ENCODE data around the gene MTHFSD. TPM values are rescaled to one million over a fixed set of nuclear protein-coding genes. Genes with fewer than 3 reads are reported as not detected.

The MTHFSD gene
- total RNA-seq, 1 donor from 2014 or later: 12.2 TPM

- no peak for DNase-seq (ENCODE audit: low spot score)
- intact Hi-C loops (cut with DNase I): no loop called here
Measured at GRCh38 chr16:86498155-86498670, 56.8 kb downstream of the MTHFSD start.

GRCh38 chr16:86497551-86498021, 57.4 kb downstream of the MTHFSD start:
- intact Hi-C loops (cut with DNase I): no loop called here
- no peak for DNase-seq (ENCODE audit: low spot score)

- no peak for DNase-seq (ENCODE audit: low spot score)
- intact Hi-C loops (cut with DNase I): no loop called here
Measured at GRCh38 chr16:86496929-86497461, 58.0 kb downstream of the MTHFSD start.

GRCh38 chr16:86496262-86496928, 58.6 kb downstream of the MTHFSD start:
- intact Hi-C loops (cut with DNase I): no loop called here

GRCh38 chr16:86495756-86496261, 59.2 kb downstream of the MTHFSD start:
- intact Hi-C loops (cut with DNase I): no loop called here
- DNase-seq (ENCODE audit: low spot score): no peak

More at GRCh38 chr16:86496262-86496928, 58.6 kb downstream of the MTHFSD start:
- no peak for DNase-seq (ENCODE audit: low spot score)

GRCh38 chr16:86495357-86495701, 59.7 kb downstream of the MTHFSD start:
- intact Hi-C loops (cut with DNase I): no loop called here
- DNase-seq (ENCODE audit: low spot score): no peak

- intact Hi-C loops (cut with DNase I): no loop called here
- no peak for DNase-seq (ENCODE audit: low spot score)
Measured at GRCh38 chr16:86494565-86495356, 60.3 kb downstream of the MTHFSD start.

GRCh38 chr16:86494039-86494564, 60.9 kb downstream of the MTHFSD start:
- intact Hi-C loops (cut with DNase I): no loop called here
- DNase-seq (ENCODE audit: low spot score): no peak

GRCh38 chr16:86492961-86493629, 61.9 kb downstream of the MTHFSD start:
- intact Hi-C loops (cut with DNase I): no loop called here

GRCh38 chr16:86492267-86492960, 62.6 kb downstream of the MTHFSD start:
- DNase-seq (ENCODE audit: low spot score): no peak
- intact Hi-C loops (cut with DNase I): no loop called here

More at GRCh38 chr16:86492961-86493629, 61.9 kb downstream of the MTHFSD start:
- DNase-seq (ENCODE audit: low spot score): no peak

GRCh38 chr16:86491640-86492023, 63.4 kb downstream of the MTHFSD start:
- no peak for DNase-seq (ENCODE audit: low spot score)
- intact Hi-C loops (cut with DNase I): no loop called here

- intact Hi-C loops (cut with DNase I): no loop called here
- DNase-seq (ENCODE audit: low spot score): no peak
Measured at GRCh38 chr16:86490859-86491639, 64.0 kb downstream of the MTHFSD start.

GRCh38 chr16:86485746-86486145, 69.3 kb downstream of the MTHFSD start:
- intact Hi-C loops (cut with DNase I): no loop called here
- DNase-seq (ENCODE audit: low spot score): no peak

- no peak for DNase-seq (ENCODE audit: low spot score)
- intact Hi-C loops (cut with DNase I): no loop called here
Measured at GRCh38 chr16:86484240-86484639, 70.8 kb downstream of the MTHFSD start.

- DNase-seq (ENCODE audit: low spot score): no peak
- intact Hi-C loops (cut with DNase I): no loop called here
Measured at GRCh38 chr16:86481607-86482006, 73.4 kb downstream of the MTHFSD start.

GRCh38 chr16:86480444-86480843, 74.6 kb downstream of the MTHFSD start:
- DNase-seq (ENCODE audit: low spot score): no peak

More at GRCh38 chr16:86480444-86480843, 74.6 kb downstream of the MTHFSD start:
- intact Hi-C loops (cut with DNase I): no loop called here
